ENCODE measurements around the gene PDE6B.

The PDE6B gene

DNA sequence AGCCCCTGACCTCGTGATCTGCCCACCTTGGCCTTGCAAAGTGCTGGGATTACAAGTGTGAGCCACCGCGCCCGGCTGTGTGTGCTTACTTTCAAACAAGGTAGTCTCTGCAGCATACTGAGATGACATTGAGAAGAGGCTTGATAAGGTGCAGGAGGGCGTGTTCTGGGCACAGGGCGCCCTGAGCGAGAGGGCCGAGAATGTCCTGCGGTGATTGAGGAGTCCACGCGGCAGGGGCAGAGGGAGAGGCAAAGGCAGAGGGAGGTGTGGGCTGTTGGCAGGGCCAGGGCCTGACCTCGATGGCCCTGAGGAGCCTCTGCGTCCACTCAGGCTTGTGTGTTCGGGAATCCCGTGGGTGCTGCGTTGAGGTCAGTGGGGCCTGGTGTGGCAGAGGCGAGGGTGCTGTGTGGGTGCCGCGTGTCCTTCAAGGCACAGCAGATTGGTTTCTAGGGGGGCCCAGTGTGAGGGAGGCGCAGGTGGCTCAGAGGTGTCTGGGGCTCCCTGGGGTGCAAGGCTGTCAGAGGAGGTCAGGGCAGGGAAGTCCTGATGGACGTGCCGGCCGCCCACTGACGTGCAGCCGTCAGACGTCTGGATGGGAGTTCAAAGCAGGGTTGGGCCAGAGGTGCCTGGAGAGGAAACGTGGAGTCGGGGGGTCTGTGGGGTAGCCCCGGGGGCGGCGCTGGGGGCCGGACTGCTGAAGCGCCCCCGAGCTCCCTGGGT, 92.4 kb downstream of the PDE6B start:
- Histone ChIP-seq H3K4me1 (ENCODE audit: control insufficient read depth, insufficient read depth, low read length) (no peaks in the 10 kb centered on the region), H3K4me3 (ENCODE audit: low read depth, low read length) (no peak overlapping the region), H3K36me3 (ENCODE audit: control insufficient read depth, insufficient read depth, low read length) (peaks cover 26% of the 10 kb centered on the region), H3K9me3 (ENCODE audit: control insufficient read depth, insufficient read depth, low read depth, low read length) (no peaks in the 10 kb centered on the region), H3K27ac (ENCODE audit: low read depth, low read length) (no peak overlapping the region), H3K9ac (ENCODE audit: low read length) (no peak overlapping the region), H3K27me3 (ENCODE audit: control insufficient read depth, insufficient read depth, low read length) (no peaks in the 10 kb centered on the region)

- Histone ChIP-seq H3K27ac (ENCODE audit: low read depth, low read length) (no peak overlapping the region; the same call in 1 of the 2 replicates), H3K4me3 (ENCODE audit: low read depth, low read length) (no peak overlapping the region), H3K9ac (ENCODE audit: low read length) (no peak overlapping the region), H3K36me3 (ENCODE audit: control insufficient read depth, insufficient read depth, low read length) (peaks cover 33% of the 10 kb centered on the region), H3K4me1 (ENCODE audit: control insufficient read depth, insufficient read depth, low read length) (no peaks in the 10 kb centered on the region), H3K9me3 (ENCODE audit: control insufficient read depth, insufficient read depth, low read depth, low read length) (no peaks in the 10 kb centered on the region), H3K27me3 (ENCODE audit: control insufficient read depth, insufficient read depth, low read length) (no peaks in the 10 kb centered on the region)
Measured at GRCh38 chr4:718460-718859, 93.1 kb downstream of the PDE6B start.

Data from HUES6 (cell line).